NT2/D1 (cell line): Measurements from ENCODE around the gene GRB14.

ENCODE experiments used
- SUZ12 ChIP-seq: IDR thresholded peaks from 2 replicates; pipeline ENCODE4 v1.6.1; 2011; ENCODE audit not compliant: insufficient read length, insufficient read depth; ENCODE audit errors: extremely low read depth
- ZNF274 ChIP-seq: IDR thresholded peaks from 2 replicates; pipeline ENCODE4 v1.6.1; 2011; ENCODE audit warnings: mild to moderate bottlenecking, low read depth, low read length

DNA sequence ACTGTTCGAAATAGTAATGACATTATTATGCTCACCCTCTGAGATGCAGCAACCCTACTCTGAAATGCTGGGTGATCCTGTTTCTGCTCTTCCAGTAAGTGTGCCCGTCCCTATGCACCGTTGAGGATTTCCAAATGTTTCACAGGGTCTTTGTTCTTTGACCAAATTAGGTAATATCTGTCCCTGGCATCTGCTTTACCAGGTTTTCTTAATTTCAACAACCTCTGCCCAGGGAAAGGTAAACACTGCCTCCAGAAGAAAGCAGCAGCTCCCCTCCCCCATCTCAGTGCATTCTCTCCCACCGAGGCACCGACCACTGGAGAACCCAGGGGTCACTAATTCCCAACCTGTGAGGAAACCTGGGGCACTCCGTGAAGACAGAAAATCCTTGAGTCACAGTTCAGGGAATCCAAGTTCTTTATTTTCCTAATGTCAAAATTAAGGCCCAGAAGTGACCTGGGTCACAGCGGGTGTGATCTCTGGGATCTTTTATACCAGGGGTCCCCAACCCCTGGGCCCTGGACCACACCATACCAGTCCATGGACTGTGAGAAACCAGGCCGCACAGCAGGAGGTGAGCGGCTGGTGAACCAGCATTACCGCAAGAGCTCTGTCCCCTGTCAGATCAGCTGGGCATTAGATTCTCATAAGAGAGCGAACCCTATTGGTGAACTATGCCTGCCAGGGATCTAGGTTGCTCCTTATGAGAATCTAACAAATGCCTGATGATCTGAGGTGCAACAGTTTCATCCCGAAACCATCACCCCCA is 1.2 kb upstream of the GRB14 start:
- TF ChIP-seq SUZ12: no peak
- no peak for TF ChIP-seq ZNF274
